Natural killer cell (primary cell): Measurements from ENCODE around the gene CYP26A1. TPM values are rescaled to one million over a fixed set of nuclear protein-coding genes. Genes with fewer than 3 reads are reported as not detected.

Experiments
- ATAC-seq, 3 donors: fragments of 150-1000 bp in 2 of 3; fragments of 200-7000 bp in 1 of 3; cut with Tn5 transposase; 1 replicate in 1 of 3; 2 replicates in 2 of 3; pipeline ENCODE4 v1.10.0; 2021; ENCODE audit warnings: mild to moderate bottlenecking in 2 of 3, moderate library complexity in 2 of 3
- DNase-seq, 2 donors: peaks; one replicate each; pipeline versions ENCODE4 v3.0.0 to v3.0.0-alpha.2; 2013 to 2021; ENCODE audit warnings: mixed read lengths in 1 of 2
- H3K27ac ChIP-seq: one replicate; pipeline ENCODE4 v1.5.1; 2013; ENCODE audit warnings: mild to moderate bottlenecking, low read length
- H3K27me3 ChIP-seq: one replicate; pipeline ENCODE4 v1.6.1; 2013; ENCODE audit warnings: low read length; ENCODE audit not compliant: control insufficient read depth, insufficient read depth
- H3K36me3 ChIP-seq: one replicate; pipeline ENCODE4 v1.6.1; 2013; ENCODE audit warnings: low read length; ENCODE audit not compliant: control insufficient read depth, insufficient read depth
- H3K4me1 ChIP-seq: one replicate; pipeline ENCODE4 v1.6.1; 2013; ENCODE audit warnings: low read length; ENCODE audit not compliant: control insufficient read depth, insufficient read depth
- H3K4me3 ChIP-seq: one replicate; pipeline ENCODE4 v1.5.1; 2013; ENCODE audit warnings: low read length
- H3K9me3 ChIP-seq: one replicate; pipeline ENCODE4 v1.6.1; 2013; ENCODE audit warnings: low read length; ENCODE audit not compliant: control insufficient read depth, insufficient read depth
- H3K27ac Mint-ChIP-seq, 2 donors: one replicate each; pipeline ENCODE4 v1.8.0; 2022; ENCODE audit warnings: mild to moderate bottlenecking in 2 of 2, mixed read lengths in 2 of 2, moderate library complexity in 1 of 2
- H3K27me3 Mint-ChIP-seq, 2 donors: one replicate each; pipeline ENCODE4 v1.8.0; 2022; ENCODE audit warnings: low read depth in 2 of 2, mixed read lengths in 2 of 2
- H3K36me3 Mint-ChIP-seq: one replicate; pipeline ENCODE4 v1.8.0; 2022; ENCODE audit warnings: mixed read lengths
- H3K4me1 Mint-ChIP-seq, 2 donors: one replicate each; pipeline ENCODE4 v1.8.0; 2022; ENCODE audit warnings: mixed read lengths in 2 of 2
- H3K4me3 Mint-ChIP-seq: one replicate; pipeline ENCODE4 v1.8.0; 2022; ENCODE audit warnings: mild to moderate bottlenecking, moderate library complexity, mixed read lengths
- H3K9me3 Mint-ChIP-seq, 2 donors: one replicate each; pipeline ENCODE4 v1.8.0; 2022; ENCODE audit warnings: mixed read lengths in 2 of 2
- CTCF ChIP-seq: fragments of 200-600 bp; IDR thresholded peaks from one replicate; pipeline ENCODE4 v1.8.0; 2022; ENCODE audit warnings: antibody characterized with exemption
- WGBS: methylation state at CpG from one replicate; pipeline ENCODE4 v1.1.7; 2013; ENCODE audit warnings: missing lambda C conversion rate; ENCODE audit not compliant: insufficient coverage; 5-methylcytosine and 5-hydroxymethylcytosine counted together
- intact Hi-C: fragments of 100-400 bp; cut with micrococcal nuclease; formaldehyde crosslinking; loops from one replicate; pipeline ENCODE4 v1.14.2; 2022
- total RNA-seq, 4 donors: library from RNA; stranded (reverse); fragments of 120-200 nt in 1 of 4; gene quantifications; one replicate each; pipeline versions ENCODE4 v1.2.3 to v1.2.4, GENCODE V29; 2013 to 2022

The CYP26A1 gene
- total RNA-seq, 3 donors from 2014 or later (not counting 1 experiment from before 2014, with no cell fraction given) = not detected

GRCh38 chr10:93067443-93068365 lies 6.0 kb upstream of the CYP26A1 start:
- H3K27me3 Mint-ChIP-seq = peaks cover 46 to 74% of the 10 kb centered on the region in 2 donors
- intact Hi-C loops = no loop called here
- H3K27ac ChIP-seq = no peak overlapping the region
- no peak for DNase-seq
- H3K36me3 Mint-ChIP-seq = no peaks in the 10 kb centered on the region
- TF ChIP-seq CTCF = no peak
- WGBS = 12% methylated on average over 17 of the region's 17 CpGs
- H3K4me1 ChIP-seq = peaks cover 15% of the 10 kb centered on the region
- no peaks in the 10 kb centered on the region for H3K36me3 ChIP-seq
- no peak overlapping the region for H3K4me3 Mint-ChIP-seq
- H3K27me3 ChIP-seq = peaks cover 25% of the 10 kb centered on the region
- no peak overlapping the region for H3K4me3 ChIP-seq
- no peaks in the 10 kb centered on the region for H3K4me1 Mint-ChIP-seq
- ATAC-seq = no peak
- no peak overlapping the region for H3K27ac Mint-ChIP-seq
- H3K9me3 Mint-ChIP-seq = no peaks in the 10 kb centered on the region
- no peaks in the 10 kb centered on the region for H3K9me3 ChIP-seq

DNA sequence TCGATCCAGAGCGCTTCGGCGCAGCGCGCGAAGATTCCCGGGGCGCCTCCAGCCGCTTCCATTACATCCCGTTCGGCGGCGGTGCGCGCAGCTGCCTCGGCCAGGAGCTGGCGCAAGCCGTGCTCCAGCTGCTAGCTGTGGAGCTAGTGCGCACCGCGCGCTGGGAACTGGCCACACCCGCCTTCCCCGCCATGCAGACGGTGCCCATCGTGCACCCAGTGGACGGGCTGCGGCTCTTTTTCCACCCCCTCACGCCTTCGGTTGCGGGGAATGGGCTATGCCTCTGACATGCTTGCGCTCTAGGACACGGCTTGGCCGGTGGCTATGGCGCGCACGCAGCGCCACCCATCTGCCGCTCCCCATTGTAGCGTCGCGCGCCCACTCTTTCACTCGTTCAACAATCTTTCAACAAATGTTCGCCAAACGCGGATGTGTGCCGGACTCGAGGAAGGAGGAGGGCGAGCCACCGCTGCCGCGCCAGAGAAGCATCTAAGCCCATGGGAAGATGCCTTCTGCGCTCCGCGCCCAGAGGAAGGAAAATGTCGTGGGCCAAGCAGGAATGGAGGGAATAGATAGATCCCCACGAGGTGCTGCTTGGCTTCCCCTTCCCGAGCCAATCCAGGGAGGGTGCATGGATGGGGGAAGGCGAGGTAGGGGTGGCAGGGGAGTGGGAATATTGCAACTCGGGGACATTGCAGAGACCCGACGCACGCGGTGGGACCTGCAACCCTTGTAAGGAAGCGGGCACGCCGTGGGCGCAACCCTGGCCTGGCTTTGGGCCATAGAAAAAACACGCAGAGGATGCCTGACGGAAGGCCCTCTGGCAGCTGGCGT lies 5.1 kb upstream of the CYP26A1 start:
- peaks cover 20% of the 10 kb centered on the region for H3K4me1 ChIP-seq
- no peaks in the 10 kb centered on the region for H3K9me3 ChIP-seq
- DNase-seq (no peak), ATAC-seq (no peak)
- H3K27ac Mint-ChIP-seq = no peak overlapping the region
- no peak for TF ChIP-seq CTCF
- H3K4me1 Mint-ChIP-seq = no peaks in the 10 kb centered on the region
- no peak overlapping the region for H3K4me3 ChIP-seq
- peaks cover 31% of the 10 kb centered on the region for H3K27me3 ChIP-seq
- no peak overlapping the region for H3K27ac ChIP-seq
- no peaks in the 10 kb centered on the region for H3K9me3 Mint-ChIP-seq
- H3K27me3 Mint-ChIP-seq = peaks cover 46 to 74% of the 10 kb centered on the region in 2 donors
- 4% methylated on average over 73 of the region's 73 CpGs for WGBS
- no peak overlapping the region for H3K4me3 Mint-ChIP-seq
- H3K36me3 ChIP-seq = no peaks in the 10 kb centered on the region
- no peaks in the 10 kb centered on the region for H3K36me3 Mint-ChIP-seq
- intact Hi-C loops = no loop called here

- DNase-seq (no peak), ATAC-seq (no peak)
- H3K4me3 Mint-ChIP-seq = no peak overlapping the region
- H3K27me3 Mint-ChIP-seq = peaks cover 46 to 70% of the 10 kb centered on the region in 2 donors
- Histone ChIP-seq H3K9me3 (no peaks in the 10 kb centered on the region), H3K4me1 (peaks cover 22% of the 10 kb centered on the region), H3K27me3 (peaks cover 31% of the 10 kb centered on the region), H3K4me3 (no peak overlapping the region), H3K36me3 (no peaks in the 10 kb centered on the region), H3K27ac (no peak overlapping the region)
- no peak for TF ChIP-seq CTCF
- intact Hi-C loops = no loop called here
- WGBS = 30% methylated on average over 10 of the region's 10 CpGs
- H3K27ac Mint-ChIP-seq = no peak overlapping the region
- no peaks in the 10 kb centered on the region for H3K36me3 Mint-ChIP-seq
- H3K4me1 Mint-ChIP-seq = peaks cover under 1 to 1% of the 10 kb centered on the region in 2 donors
- H3K9me3 Mint-ChIP-seq = no peaks in the 10 kb centered on the region
Measured at GRCh38 chr10:93069245-93069561, 4.5 kb upstream of the CYP26A1 start.
